GM23338 (cell line): ENCODE data around the gene SLC35F1. TPM values are rescaled to one million over a fixed set of nuclear protein-coding genes. Genes with fewer than 3 reads are reported as not detected.

ENCODE experiments used
- EZH2 ChIP-seq: fragments of 200-600 bp; sonication (generic); IDR thresholded peaks from one replicate; pipeline ENCODE4 v1.8.0; 2017; ENCODE audit warnings: antibody characterized with exemption, mild to moderate bottlenecking, low read depth; ENCODE audit not compliant: unreplicated experiment
- EZH2phosphoT487 ChIP-seq: fragments of 200-600 bp; sonication (generic); IDR thresholded peaks from one replicate; pipeline ENCODE4 v1.8.1; 2018; ENCODE audit warnings: antibody characterized with exemption; ENCODE audit not compliant: unreplicated experiment
- REST ChIP-seq: IDR thresholded peaks from one replicate; pipeline ENCODE4 v1.6.1; 2018; ENCODE audit warnings: antibody characterized with exemption; ENCODE audit not compliant: unreplicated experiment
- STAT1 ChIP-seq: IDR thresholded peaks from one replicate; pipeline ENCODE4 v1.6.1; 2016; ENCODE audit warnings: antibody characterized with exemption; ENCODE audit not compliant: unreplicated experiment
- ZNF114 ChIP-seq: fragments of 250-450 bp; sonication (Bioruptor Pico); IDR thresholded peaks from 2 replicates; pipeline ENCODE4 v1.5.0; 2020; ENCODE audit warnings: mild to moderate bottlenecking, moderate library complexity
- ZNF331 ChIP-seq: fragments of 250-450 bp; sonication (Bioruptor Pico); IDR thresholded peaks from 2 replicates; pipeline ENCODE4 v1.5.0; 2020; ENCODE audit warnings: low read depth, mild to moderate bottlenecking, moderate library complexity
- ZNF462 ChIP-seq: fragments of 250-450 bp; sonication (Bioruptor Pico); IDR thresholded peaks from 2 replicates; pipeline ENCODE4 v1.5.0; 2020; ENCODE audit warnings: mild to moderate bottlenecking, moderate library complexity
- polyA plus RNA-seq: library from polyadenylated mRNA; unstranded; fragments of >200 nt; fragmentation: Nextera tagmentation; extraction: Ambion mirVana; gene quantifications from 2 replicates; pipeline ENCODE4 v1.2.1, GENCODE V29; 2016
- total RNA-seq: library from RNA; depleted of rRNA; stranded (reverse); fragments of >200 nt; shearing (Covaris generic); gene quantifications from 2 replicates; pipeline ENCODE4 v1.2.3, GENCODE V29; 2014

SLC35F1 gene
- total and polyA plus RNA-seq, 2 experiments from 2014 or later: 3.0 to 10.3 TPM

- no peak for TF ChIP-seq REST
- TF ChIP-seq ZNF331 (CRISPR knock-in tag): no peak
- no peak for TF ChIP-seq ZNF114 (CRISPR knock-in tag)
- TF ChIP-seq ZNF462 (CRISPR knock-in tag): no peak
- TF ChIP-seq EZH2phosphoT487: no peak
- TF ChIP-seq EZH2: no peak
- no peak for TF ChIP-seq STAT1
Observed at GRCh38 chr6:117985916-117986315, 78.9 kb downstream of the SLC35F1 start (continued).
